HAP-1 (cell line): ENCODE data around the gene GDF2.

Experiments used
- DNase-seq, 2 experiments: peaks; one replicate each; pipeline ENCODE4 v3.0.0-alpha.2; 2016 to 2020; ENCODE audit warnings: low spot score in 2 of 2
- H3K27me3 ChIP-seq: fragments of 250-450 bp; sonication (Bioruptor Pico); 2 replicates; pipeline ENCODE4 v1.5.1; 2020; ENCODE audit warnings: low read depth, mild to moderate bottlenecking, moderate library complexity
- H3K36me3 ChIP-seq: fragments of 250-450 bp; sonication (Bioruptor Pico); replicated peaks from 2 replicates; pipeline ENCODE4 v1.5.1; 2020; ENCODE audit warnings: mild to moderate bottlenecking
- H3K4me1 ChIP-seq: fragments of 250-450 bp; sonication (Bioruptor Pico); 2 replicates; pipeline ENCODE4 v1.5.1; 2020; ENCODE audit warnings: mild to moderate bottlenecking
- H3K4me3 ChIP-seq: fragments of 250-450 bp; sonication (Bioruptor Pico); 2 replicates; pipeline ENCODE4 v1.5.1; 2020; ENCODE audit warnings: mild to moderate bottlenecking, moderate library complexity
- H3K9me3 ChIP-seq: fragments of 250-450 bp; sonication (Bioruptor Pico); 2 replicates; pipeline ENCODE4 v1.5.1; 2020; ENCODE audit warnings: mild to moderate bottlenecking, moderate library complexity
- in situ Hi-C: fragments of 300-500 bp; cut with MboI; formaldehyde crosslinking; loops from 3 replicates; pipeline ENCODE4 v1.14.3; 2020; ENCODE audit warnings: low sequenced_read_pairs, inconsistent platforms, mixed read lengths

The GDF2 gene

DNA sequence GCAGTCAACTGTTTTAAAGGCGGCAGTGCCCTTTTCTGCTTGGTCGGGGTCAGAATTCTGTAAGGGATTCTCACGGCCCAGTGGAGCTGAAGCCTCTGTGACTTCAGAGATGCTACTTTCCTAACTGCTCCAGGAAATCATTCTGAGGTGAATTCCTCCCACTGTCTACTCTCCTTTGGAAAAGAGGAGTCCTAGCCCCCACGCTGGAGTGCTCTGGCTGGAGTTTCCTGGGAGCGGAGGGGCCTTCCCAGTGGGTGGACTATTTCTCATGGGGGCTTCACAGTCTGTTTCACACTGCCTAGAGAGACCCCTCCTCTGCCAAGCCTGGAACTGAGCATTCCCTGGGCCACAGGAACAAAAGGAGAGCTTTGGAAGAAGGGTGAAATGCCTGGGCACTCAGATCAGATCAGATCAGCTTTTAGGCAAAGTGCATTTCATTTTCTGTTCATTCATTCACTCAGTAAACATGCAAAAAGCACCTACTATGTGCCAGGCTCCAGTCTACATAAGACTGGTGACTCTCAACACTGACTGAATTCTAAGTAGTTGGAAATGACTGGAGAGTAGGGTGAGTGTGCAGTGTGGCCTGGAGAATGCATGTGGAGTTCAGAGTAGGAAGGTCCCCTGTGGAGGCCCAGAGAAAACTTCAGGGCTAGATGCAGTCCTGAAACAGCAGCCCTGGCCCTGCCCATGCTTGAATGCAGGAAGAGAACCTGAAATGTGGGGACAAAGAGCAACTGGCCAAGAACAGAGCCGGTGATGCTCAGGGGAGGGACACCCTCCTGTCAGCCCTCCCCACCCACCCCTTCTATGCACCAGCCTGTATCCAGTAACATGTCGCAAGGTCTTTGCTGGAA is 49.6 kb downstream of the GDF2 start:
- Histone ChIP-seq H3K4me1 (no peaks in the 10 kb centered on the region), H3K4me3 (no peak overlapping the region), H3K9me3 (no peaks in the 10 kb centered on the region), H3K36me3 (no peaks in the 10 kb centered on the region), H3K27me3 (no peaks in the 10 kb centered on the region)
- DNase-seq = peak in 1 of 2 experiments; percentile 1
- in situ Hi-C loops = no loop called here

DNA sequence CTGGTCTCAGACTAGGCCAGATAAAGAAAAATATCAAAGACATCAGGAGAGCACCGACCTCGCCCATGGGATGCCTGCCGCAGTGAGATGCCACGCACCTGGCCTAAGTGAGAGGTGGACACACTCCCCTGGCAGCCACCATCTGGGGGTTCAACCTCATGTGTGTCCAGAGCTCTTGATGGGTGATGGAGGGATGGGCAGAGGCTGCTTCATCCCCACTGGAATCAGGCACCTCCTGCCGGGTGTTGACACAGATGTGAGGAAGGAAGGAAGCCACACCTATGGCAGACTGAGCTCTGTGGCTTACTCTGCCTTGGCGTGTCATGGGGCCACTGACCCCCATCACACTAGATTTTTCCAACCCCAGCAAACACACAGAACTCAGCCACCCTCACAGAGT is 50.5 kb downstream of the GDF2 start:
- DNase-seq = peak in 1 of 2 experiments; percentile 2
- Histone ChIP-seq H3K27me3 (0 out of 2 replicates have a peak, but pooled peaks cover 2% of the 10 kb centered on the region), H3K36me3 (no peaks in the 10 kb centered on the region), H3K4me3 (no peak overlapping the region), H3K9me3 (no peaks in the 10 kb centered on the region), H3K4me1 (no peaks in the 10 kb centered on the region)
- in situ Hi-C loops = no loop called here

- H3K9me3 ChIP-seq = no peaks in the 10 kb centered on the region
- H3K4me3 ChIP-seq = no peak overlapping the region
- in situ Hi-C loops = no loop called here
- H3K27me3 ChIP-seq = 0 out of 2 replicates have a peak, but pooled peaks cover 2% of the 10 kb centered on the region
- H3K36me3 ChIP-seq = no peaks in the 10 kb centered on the region
- no peaks in the 10 kb centered on the region for H3K4me1 ChIP-seq
- no peak for DNase-seq
Observed at GRCh38 chr10:47374611-47375536, 52.6 kb downstream of the GDF2 start.

- in situ Hi-C loops = no loop called here
- 0 out of 2 replicates have a peak, but pooled peaks cover 2% of the 10 kb centered on the region for H3K27me3 ChIP-seq
- H3K9me3 ChIP-seq = no peaks in the 10 kb centered on the region
- H3K36me3 ChIP-seq = no peaks in the 10 kb centered on the region
- H3K4me3 ChIP-seq = no peak overlapping the region
- H3K4me1 ChIP-seq = no peaks in the 10 kb centered on the region
- no peak for DNase-seq
Observed at GRCh38 chr10:47376522-47377220, 54.4 kb downstream of the GDF2 start.
